Measurements from ENCODE around the gene CAP2.

DNA sequence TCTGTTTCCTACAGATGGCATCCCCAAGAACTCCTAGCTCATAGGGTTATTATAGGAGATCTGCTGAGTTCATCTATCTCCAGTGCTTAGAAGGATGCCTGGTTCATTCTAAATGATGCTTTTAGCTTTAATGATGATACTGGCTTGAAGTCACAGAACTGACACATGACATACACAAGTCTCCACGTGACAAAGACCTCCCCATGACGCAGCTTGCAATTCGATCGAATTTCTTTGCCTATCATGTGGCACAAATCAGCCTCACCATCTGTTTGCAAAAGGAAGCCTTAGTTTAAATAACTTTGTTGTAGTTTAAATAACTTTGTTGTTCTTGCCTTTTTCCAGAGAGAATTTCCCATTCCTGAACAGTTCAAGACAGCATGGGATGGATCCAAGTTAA lies 162.6 kb downstream of the CAP2 start:
- TF ChIP-seq, protein P1, sequence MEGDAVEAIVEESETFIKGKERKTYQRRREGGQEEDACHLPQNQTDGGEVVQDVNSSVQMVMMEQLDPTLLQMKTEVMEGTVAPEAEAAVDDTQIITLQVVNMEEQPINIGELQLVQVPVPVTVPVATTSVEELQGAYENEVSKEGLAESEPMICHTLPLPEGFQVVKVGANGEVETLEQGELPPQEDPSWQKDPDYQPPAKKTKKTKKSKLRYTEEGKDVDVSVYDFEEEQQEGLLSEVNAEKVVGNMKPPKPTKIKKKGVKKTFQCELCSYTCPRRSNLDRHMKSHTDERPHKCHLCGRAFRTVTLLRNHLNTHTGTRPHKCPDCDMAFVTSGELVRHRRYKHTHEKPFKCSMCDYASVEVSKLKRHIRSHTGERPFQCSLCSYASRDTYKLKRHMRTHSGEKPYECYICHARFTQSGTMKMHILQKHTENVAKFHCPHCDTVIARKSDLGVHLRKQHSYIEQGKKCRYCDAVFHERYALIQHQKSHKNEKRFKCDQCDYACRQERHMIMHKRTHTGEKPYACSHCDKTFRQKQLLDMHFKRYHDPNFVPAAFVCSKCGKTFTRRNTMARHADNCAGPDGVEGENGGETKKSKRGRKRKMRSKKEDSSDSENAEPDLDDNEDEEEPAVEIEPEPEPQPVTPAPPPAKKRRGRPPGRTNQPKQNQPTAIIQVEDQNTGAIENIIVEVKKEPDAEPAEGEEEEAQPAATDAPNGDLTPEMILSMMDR (IDR thresholded peaks at IDR 0.05) = no peak
- TF ChIP-seq EP300 (IDR thresholded peaks at IDR 0.05) = no peak
- no peak for TF ChIP-seq POLR2A (IDR thresholded peaks at IDR 0.05)
